H1 (cell line): ENCODE results near the gene PCDHGA7. TPM values are rescaled to one million over a fixed set of nuclear protein-coding genes. Genes with fewer than 3 reads are reported as not detected.

ENCODE experiments used
- ATF2 ChIP-seq: IDR thresholded peaks from 2 replicates; pipeline ENCODE4 v1.6.1; 2012; ENCODE audit warnings: low read length, inconsistent platforms
- CHD2 ChIP-seq: IDR thresholded peaks from 2 replicates; pipeline ENCODE4 v1.6.1; 2012; ENCODE audit warnings: low read length, improper control_type of control experiment
- CHD7 ChIP-seq: fragments of 300-600 bp; sonication (generic); IDR thresholded peaks from 2 replicates; pipeline ENCODE4 v1.7.1; 2012; ENCODE audit warnings: low read length, moderate library complexity, mild to moderate bottlenecking, inconsistent platforms; ENCODE audit not compliant: insufficient replicate concordance
- CREB1 ChIP-seq: IDR thresholded peaks from 2 replicates; pipeline ENCODE4 v1.6.1; 2012; ENCODE audit warnings: inconsistent platforms
- GABPA ChIP-seq: IDR thresholded peaks from 2 replicates; pipeline ENCODE4 v1.6.1; 2011; ENCODE audit warnings: mild to moderate bottlenecking, low read length, moderate library complexity, borderline replicate concordance; ENCODE audit not compliant: insufficient read depth
- HDAC2 ChIP-seq, 2 experiments: fragments of 300-600 bp in 1 of 2; sonication (generic) in 1 of 2; IDR thresholded peaks; 2 replicates each; pipeline ENCODE4 v1.6.1; 2011 to 2012; ENCODE audit warnings: low read depth in 2 of 2, low read length in 2 of 2, mild to moderate bottlenecking in 2 of 2, moderate library complexity in 2 of 2, borderline replicate concordance in 1 of 2, inconsistent platforms in 1 of 2
- KDM5A ChIP-seq: fragments of 200-600 bp; IDR thresholded peaks from 2 replicates; pipeline ENCODE4 v1.7.1; 2012; ENCODE audit warnings: mild to moderate bottlenecking, low read length, inconsistent platforms, mixed read lengths
- NANOG ChIP-seq: IDR thresholded peaks from 2 replicates; pipeline ENCODE4 v1.6.1; 2011; ENCODE audit warnings: low read length, low read depth, mild to moderate bottlenecking, inconsistent platforms; ENCODE audit not compliant: insufficient read depth, poor library complexity, severe bottlenecking
- PHF8 ChIP-seq: fragments of 200-600 bp; sonication (generic); conservative IDR thresholded peaks from 2 replicates; pipeline ENCODE4 v1.7.1; 2012; ENCODE audit warnings: low read depth, mild to moderate bottlenecking, inconsistent platforms, low read length, moderate library complexity
- TCF12 ChIP-seq: IDR thresholded peaks from 2 replicates; pipeline ENCODE4 v1.6.1; 2011; ENCODE audit warnings: low read depth, mild to moderate bottlenecking, low read length
- polyA plus RNA-seq, 7 experiments: library from polyadenylated mRNA; depleted of rRNA in 3 of 7; stranded (reverse) in 5 of 7; unstranded in 2 of 7; fragments of >200 nt in 5 of 7; fragments of 200-250 nt in 2 of 7; gene quantifications; 1 replicate in 5 of 7; 2 replicates in 1 of 7; 4 replicates in 1 of 7; pipeline versions ENCODE4 v1.2.1 to v1.2.3, GENCODE V29; 2011 to 2013; ENCODE audit warnings: missing spikeins in 2 of 7, mixed read lengths in 2 of 7
- total RNA-seq: library from RNA; stranded (reverse); fragmentation: NEBNext Ultra II Directional; extraction: Animal tissue kit (Norgen Biotek cat#: 25700); gene quantifications from 2 replicates; pipeline ENCODE4 v1.2.1, GENCODE V29; 2021

Gene PCDHGA7
- total and polyA plus RNA-seq, 2 of the 8 experiments (the other 6 are each of a cell fraction or from before 2014, with no cell fraction given) = 0.39 to 1.1 TPM

GRCh38 chr5:141421489-141421855, 38.9 kb downstream of the PCDHGA7 start (continued):
- no peak for TF ChIP-seq CHD7
- TF ChIP-seq CREB1 = no peak
- TF ChIP-seq TCF12 = no peak
- TF ChIP-seq CHD2 = no peak
- TF ChIP-seq NANOG = no peak
- no peak for TF ChIP-seq PHF8
- TF ChIP-seq KDM5A = no peak
- no peak for TF ChIP-seq GABPA
- no peak for TF ChIP-seq HDAC2 (IDR thresholded peaks at IDR 0.05; ENCODE audit: borderline replicate concordance in 1 of 2, low read depth in 2 of 2, low read length in 2 of 2)
- no peak for TF ChIP-seq ATF2
